ENCODE measurements around the gene IFNGR2.

DNA sequence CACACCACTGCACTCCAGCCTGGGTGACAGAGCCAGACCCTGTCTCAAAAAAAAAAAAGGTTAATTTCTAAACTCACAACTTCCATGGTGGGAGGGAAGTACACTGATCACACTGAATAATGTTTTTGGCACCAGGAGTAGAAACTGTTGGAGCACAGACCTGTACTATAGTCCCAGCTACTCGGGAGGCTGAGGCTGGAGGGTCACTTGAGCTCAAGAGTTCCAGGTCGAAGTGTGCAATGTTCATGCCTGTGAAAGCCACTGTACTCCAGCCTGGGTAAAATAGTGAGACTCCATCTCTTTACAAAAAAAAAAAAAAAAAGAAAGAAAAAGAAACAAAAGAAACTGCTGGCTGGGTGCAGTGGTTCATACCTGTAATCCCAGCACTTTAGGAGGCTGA is 41.3 kb downstream of the IFNGR2 start:
- TF ChIP-seq EZH2 (IDR thresholded peaks at IDR 0.05; ENCODE audit: insufficient read depth, poor library complexity, severe bottlenecking): no peak
- no peak for TF ChIP-seq EZH2phosphoT487 (IDR thresholded peaks at IDR 0.05; ENCODE audit: insufficient read depth, low read depth)

Data from GM23248 (cell line).